ENCODE results near the gene CEBPE. TPM values are rescaled to one million over a fixed set of nuclear protein-coding genes. Genes with fewer than 3 reads are reported as not detected.
"Not testable (repeated sequence)": the region's sequence is repeated elsewhere in the genome, so short reads cannot be mapped to it uniquely, and the experiment has no call there.

CEBPE gene
- total and polyA plus RNA-seq, 4 donors = 0.08 to 4.4 (median 0.16) TPM; not detected in 1

DNA sequence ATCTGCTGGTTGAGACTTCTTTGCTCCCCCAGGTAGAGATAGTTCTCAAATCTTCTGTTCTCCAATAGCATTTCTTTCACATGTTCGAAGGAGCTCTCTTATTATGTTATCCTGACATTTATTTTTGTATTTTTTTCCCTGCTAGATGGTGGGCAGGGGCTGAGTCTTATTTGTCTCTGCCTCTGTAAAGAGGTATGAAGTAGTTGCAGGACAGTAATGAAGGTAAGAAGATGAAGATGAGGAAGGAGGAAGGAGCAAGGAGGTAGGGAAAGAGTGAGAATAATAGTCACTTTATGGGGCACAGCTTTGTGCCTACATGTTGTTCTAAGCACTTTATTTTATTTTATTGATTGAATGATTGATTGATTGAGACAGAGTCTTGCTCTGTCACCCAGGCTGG is 9.3 kb downstream of the CEBPE start:
- Histone ChIP-seq H3K9ac (ENCODE audit: low read depth in 1 of 2, low read length in 2 of 2) (no peak overlapping the region), H3K4me3 (ENCODE audit: low read depth in 1 of 3, low read length in 3 of 3) (no peak overlapping the region), H3K9me3 (ENCODE audit: control insufficient read depth in 4 of 4, low read length in 3 of 4) (no peaks in the 10 kb centered on the region), H3K36me3 (ENCODE audit: control insufficient read depth in 4 of 4, insufficient read depth in 3 of 4, low read depth in 1 of 4, low read length in 3 of 4) (no peaks in the 10 kb centered on the region), H3K27me3 (ENCODE audit: control insufficient read depth in 4 of 4, insufficient read depth in 4 of 4, low read length in 3 of 4) (no peaks in the 10 kb centered on the region), H3K27ac (ENCODE audit: low read depth in 1 of 2, low read length in 2 of 2) (no peak overlapping the region), H3K4me1 (ENCODE audit: control insufficient read depth in 4 of 4, insufficient read depth in 4 of 4, low read length in 3 of 4) (no peaks in the 10 kb centered on the region)
- no peak for DNase-seq (ENCODE audit: low spot score)
- WGBS = 83% methylated on average over 1 of the region's 1 CpG
- TF ChIP-seq, protein P1, sequence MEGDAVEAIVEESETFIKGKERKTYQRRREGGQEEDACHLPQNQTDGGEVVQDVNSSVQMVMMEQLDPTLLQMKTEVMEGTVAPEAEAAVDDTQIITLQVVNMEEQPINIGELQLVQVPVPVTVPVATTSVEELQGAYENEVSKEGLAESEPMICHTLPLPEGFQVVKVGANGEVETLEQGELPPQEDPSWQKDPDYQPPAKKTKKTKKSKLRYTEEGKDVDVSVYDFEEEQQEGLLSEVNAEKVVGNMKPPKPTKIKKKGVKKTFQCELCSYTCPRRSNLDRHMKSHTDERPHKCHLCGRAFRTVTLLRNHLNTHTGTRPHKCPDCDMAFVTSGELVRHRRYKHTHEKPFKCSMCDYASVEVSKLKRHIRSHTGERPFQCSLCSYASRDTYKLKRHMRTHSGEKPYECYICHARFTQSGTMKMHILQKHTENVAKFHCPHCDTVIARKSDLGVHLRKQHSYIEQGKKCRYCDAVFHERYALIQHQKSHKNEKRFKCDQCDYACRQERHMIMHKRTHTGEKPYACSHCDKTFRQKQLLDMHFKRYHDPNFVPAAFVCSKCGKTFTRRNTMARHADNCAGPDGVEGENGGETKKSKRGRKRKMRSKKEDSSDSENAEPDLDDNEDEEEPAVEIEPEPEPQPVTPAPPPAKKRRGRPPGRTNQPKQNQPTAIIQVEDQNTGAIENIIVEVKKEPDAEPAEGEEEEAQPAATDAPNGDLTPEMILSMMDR (IDR thresholded peaks at IDR 0.05; ENCODE audit: low read depth, low read length, missing input control) = no peak
- TF ChIP-seq FOXA2 (IDR thresholded peaks at IDR 0.05) (no peak), YY1 (IDR thresholded peaks at IDR 0.05) (no peak), MAX (IDR thresholded peaks at IDR 0.05) (no peak), RXRA (IDR thresholded peaks at IDR 0.05) (no peak), FOXA1 (IDR thresholded peaks at IDR 0.05) (no peak), HNF4G (IDR thresholded peaks at IDR 0.05) (no peak), SP1 (IDR thresholded peaks at IDR 0.05) (no peak), NR2F2 (IDR thresholded peaks at IDR 0.05) (no peak), RAD21 (IDR thresholded peaks at IDR 0.05) (no peak), TAF1 (conservative IDR thresholded peaks at IDR 0.05) (no peak)
- TF ChIP-seq, protein P2, sequence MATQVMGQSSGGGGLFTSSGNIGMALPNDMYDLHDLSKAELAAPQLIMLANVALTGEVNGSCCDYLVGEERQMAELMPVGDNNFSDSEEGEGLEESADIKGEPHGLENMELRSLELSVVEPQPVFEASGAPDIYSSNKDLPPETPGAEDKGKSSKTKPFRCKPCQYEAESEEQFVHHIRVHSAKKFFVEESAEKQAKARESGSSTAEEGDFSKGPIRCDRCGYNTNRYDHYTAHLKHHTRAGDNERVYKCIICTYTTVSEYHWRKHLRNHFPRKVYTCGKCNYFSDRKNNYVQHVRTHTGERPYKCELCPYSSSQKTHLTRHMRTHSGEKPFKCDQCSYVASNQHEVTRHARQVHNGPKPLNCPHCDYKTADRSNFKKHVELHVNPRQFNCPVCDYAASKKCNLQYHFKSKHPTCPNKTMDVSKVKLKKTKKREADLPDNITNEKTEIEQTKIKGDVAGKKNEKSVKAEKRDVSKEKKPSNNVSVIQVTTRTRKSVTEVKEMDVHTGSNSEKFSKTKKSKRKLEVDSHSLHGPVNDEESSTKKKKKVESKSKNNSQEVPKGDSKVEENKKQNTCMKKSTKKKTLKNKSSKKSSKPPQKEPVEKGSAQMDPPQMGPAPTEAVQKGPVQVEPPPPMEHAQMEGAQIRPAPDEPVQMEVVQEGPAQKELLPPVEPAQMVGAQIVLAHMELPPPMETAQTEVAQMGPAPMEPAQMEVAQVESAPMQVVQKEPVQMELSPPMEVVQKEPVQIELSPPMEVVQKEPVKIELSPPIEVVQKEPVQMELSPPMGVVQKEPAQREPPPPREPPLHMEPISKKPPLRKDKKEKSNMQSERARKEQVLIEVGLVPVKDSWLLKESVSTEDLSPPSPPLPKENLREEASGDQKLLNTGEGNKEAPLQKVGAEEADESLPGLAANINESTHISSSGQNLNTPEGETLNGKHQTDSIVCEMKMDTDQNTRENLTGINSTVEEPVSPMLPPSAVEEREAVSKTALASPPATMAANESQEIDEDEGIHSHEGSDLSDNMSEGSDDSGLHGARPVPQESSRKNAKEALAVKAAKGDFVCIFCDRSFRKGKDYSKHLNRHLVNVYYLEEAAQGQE (IDR thresholded peaks at IDR 0.05) = no peak

- H3K9me3 ChIP-seq (ENCODE audit: control insufficient read depth in 4 of 4, low read length in 3 of 4); H3K4me1 ChIP-seq (ENCODE audit: control insufficient read depth in 4 of 4, insufficient read depth in 4 of 4, low read length in 3 of 4); DNase-seq (ENCODE audit: low spot score); H3K9ac ChIP-seq (ENCODE audit: low read depth in 1 of 2, low read length in 2 of 2); H3K36me3 ChIP-seq (ENCODE audit: control insufficient read depth in 4 of 4, insufficient read depth in 3 of 4, low read depth in 1 of 4, low read length in 3 of 4); H3K27me3 ChIP-seq (ENCODE audit: control insufficient read depth in 4 of 4, insufficient read depth in 4 of 4, low read length in 3 of 4); H3K27ac ChIP-seq (ENCODE audit: low read depth in 1 of 2, low read length in 2 of 2); H3K4me3 ChIP-seq (ENCODE audit: low read depth in 1 of 3, low read length in 3 of 3): not testable (repeated sequence)
- WGBS = 95% methylated on average over 24 of the region's 24 CpGs
Measured at GRCh38 chr14:23108169-23108568, 10.9 kb downstream of the CEBPE start.

- not testable (repeated sequence) for H3K4me1 ChIP-seq (ENCODE audit: control insufficient read depth in 4 of 4, insufficient read depth in 4 of 4, low read length in 3 of 4); H3K27me3 ChIP-seq (ENCODE audit: control insufficient read depth in 4 of 4, insufficient read depth in 4 of 4, low read length in 3 of 4); H3K4me3 ChIP-seq (ENCODE audit: low read depth in 1 of 3, low read length in 3 of 3); DNase-seq (ENCODE audit: low spot score); H3K9ac ChIP-seq (ENCODE audit: low read depth in 1 of 2, low read length in 2 of 2); H3K27ac ChIP-seq (ENCODE audit: low read depth in 1 of 2, low read length in 2 of 2); H3K9me3 ChIP-seq (ENCODE audit: control insufficient read depth in 4 of 4, low read length in 3 of 4); H3K36me3 ChIP-seq (ENCODE audit: control insufficient read depth in 4 of 4, insufficient read depth in 3 of 4, low read depth in 1 of 4, low read length in 3 of 4)
- WGBS = 93% methylated on average over 3 of the region's 5 CpGs
Measured at GRCh38 chr14:23107620-23108019, 11.4 kb downstream of the CEBPE start.
